ENCODE results near the gene TSR1.

GRCh38 chr17:2373179-2373578, 36.9 kb upstream of the TSR1 start:
- TF ChIP-seq ELF4 (IDR thresholded peaks at IDR 0.05) (no peak), SUZ12 (IDR thresholded peaks at IDR 0.05) (no peak), SP1 (IDR thresholded peaks at IDR 0.05) (no peak), LEF1 (IDR thresholded peaks at IDR 0.05; ENCODE audit: borderline replicate concordance) (no peak), BHLHE40 (IDR thresholded peaks at IDR 0.05; ENCODE audit: borderline replicate concordance) (no peak), CTBP1 (IDR thresholded peaks at IDR 0.05; ENCODE audit: borderline replicate concordance) (no peak)

All from HEK293T (cell line).